GM19240 (cell line): ENCODE data around the gene ITGB5.

Experiments
- DNase-seq: peaks from one replicate; pipeline ENCODE4 v3.0.0; 2011; ENCODE audit warnings: low spot score; ENCODE audit not compliant: insufficient read length

ITGB5 gene, protein sequence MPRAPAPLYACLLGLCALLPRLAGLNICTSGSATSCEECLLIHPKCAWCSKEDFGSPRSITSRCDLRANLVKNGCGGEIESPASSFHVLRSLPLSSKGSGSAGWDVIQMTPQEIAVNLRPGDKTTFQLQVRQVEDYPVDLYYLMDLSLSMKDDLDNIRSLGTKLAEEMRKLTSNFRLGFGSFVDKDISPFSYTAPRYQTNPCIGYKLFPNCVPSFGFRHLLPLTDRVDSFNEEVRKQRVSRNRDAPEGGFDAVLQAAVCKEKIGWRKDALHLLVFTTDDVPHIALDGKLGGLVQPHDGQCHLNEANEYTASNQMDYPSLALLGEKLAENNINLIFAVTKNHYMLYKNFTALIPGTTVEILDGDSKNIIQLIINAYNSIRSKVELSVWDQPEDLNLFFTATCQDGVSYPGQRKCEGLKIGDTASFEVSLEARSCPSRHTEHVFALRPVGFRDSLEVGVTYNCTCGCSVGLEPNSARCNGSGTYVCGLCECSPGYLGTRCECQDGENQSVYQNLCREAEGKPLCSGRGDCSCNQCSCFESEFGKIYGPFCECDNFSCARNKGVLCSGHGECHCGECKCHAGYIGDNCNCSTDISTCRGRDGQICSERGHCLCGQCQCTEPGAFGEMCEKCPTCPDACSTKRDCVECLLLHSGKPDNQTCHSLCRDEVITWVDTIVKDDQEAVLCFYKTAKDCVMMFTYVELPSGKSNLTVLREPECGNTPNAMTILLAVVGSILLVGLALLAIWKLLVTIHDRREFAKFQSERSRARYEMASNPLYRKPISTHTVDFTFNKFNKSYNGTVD

GRCh38 chr3:124887177-124887931 is at the start of gene ITGB5:
ITGB5 (minus strand) TSS chr3:124887365; CDS start chr3:124887000, 365 bp downstream.
- DNase-seq = no peak

- no peak for DNase-seq
Observed at GRCh38 chr3:124935794-124936542, 48.8 kb upstream of the ITGB5 start.

DNA sequence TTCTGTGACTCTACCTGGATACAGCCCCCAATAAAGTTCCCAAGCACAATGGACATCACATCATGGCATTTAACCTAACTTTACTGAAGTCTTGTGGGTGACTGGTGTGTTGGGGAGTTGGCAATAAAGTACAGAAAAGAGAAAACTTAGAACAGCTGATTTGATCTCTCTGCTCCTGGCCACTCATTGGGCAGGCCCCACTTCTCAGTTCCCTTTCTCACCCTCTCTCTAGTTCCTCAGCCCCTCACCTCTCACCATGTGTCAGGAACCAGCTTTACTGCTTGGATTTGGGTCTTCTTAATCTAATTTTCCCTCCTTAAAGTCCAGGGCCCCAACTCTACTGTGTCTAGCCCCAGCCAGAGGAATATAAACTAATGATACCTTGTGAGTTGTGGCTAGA is 48.1 kb upstream of the ITGB5 start:
- no peak for DNase-seq

GRCh38 chr3:124934577-124934976 is 47.4 kb upstream of the ITGB5 start, which contains the start of gene MUC13:
MUC13 (minus strand) TSS chr3:124934751; CDS start chr3:124934712, 39 bp downstream.
- no peak for DNase-seq

GRCh38 chr3:124928333-124929202 is 41.4 kb upstream of the ITGB5 start:
- DNase-seq = no peak

DNA sequence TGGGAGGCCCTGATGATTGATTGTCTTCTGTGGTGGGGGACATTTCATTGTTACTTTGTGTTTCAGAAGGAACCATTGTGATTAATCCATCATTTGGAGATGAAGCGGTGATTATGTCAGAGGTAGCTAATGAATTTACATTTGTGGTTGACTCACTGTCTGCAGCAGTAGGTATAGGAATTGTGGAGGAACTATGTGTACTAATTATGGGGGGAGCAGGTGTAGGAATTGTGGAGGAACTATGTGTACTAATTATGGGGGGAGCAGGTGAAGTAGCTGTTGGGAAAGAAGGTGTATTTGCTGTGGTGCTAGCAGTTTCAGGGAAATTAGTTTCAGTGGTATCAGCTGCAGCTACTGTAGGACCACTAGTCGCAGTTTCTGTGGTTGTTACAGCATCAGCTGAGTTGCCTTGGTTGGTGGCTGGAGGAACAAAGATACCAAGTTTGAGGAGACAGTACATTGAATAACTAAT is 40.4 kb upstream of the ITGB5 start:
- peak; percentile 16 for DNase-seq

GRCh38 chr3:124926426-124927101 is 39.4 kb upstream of the ITGB5 start:
- DNase-seq = no peak

- DNase-seq = no peak
Observed at GRCh38 chr3:124924741-124925140, 37.6 kb upstream of the ITGB5 start.

GRCh38 chr3:124923833-124924232 is 36.7 kb upstream of the ITGB5 start:
- DNase-seq = no peak

DNA sequence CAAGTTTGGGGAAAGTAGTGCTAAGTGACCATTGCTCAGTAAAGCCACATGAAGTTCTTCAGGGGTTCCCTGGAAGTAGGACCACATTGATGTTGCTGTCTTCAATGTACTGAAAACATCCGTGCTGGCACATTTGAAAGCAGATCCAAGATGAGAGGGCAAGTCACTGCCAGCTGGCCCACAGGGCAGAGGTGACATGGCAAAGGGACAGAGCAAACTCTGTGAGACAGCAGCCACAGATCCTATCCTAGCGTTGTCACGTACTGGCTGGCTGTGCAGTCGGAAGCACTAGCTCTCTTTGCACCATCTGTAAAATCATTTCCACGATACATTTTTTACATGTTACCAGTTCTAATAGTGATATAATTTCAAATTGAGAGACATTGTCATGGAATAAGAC is 33.6 kb upstream of the ITGB5 start:
- DNase-seq = no peak

GRCh38 chr3:124919756-124920155 is 32.6 kb upstream of the ITGB5 start:
- no peak for DNase-seq

GRCh38 chr3:124918524-124918923 is 31.4 kb upstream of the ITGB5 start:
- DNase-seq = no peak

- DNase-seq = no peak
Observed at GRCh38 chr3:124916837-124917409, 29.8 kb upstream of the ITGB5 start.

DNA sequence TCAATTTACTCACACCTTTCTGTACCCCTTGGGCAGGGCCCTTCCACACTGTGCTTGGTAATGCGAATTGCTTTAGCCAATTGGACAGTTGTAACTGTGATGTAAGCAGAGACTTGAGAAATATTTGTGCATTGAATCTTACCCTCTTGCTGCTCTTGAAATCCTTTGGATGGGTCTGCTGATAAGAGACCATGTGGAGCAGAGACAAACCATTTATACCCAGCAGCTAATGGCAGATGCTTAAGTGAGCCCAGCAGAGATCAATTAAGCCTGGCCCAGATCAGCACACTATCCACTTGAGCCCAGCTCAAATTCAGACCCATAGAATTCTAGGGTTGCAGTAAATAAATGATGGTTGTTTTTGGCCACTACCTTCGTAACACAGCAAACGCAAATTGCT is 28.1 kb upstream of the ITGB5 start:
- DNase-seq = no peak

DNA sequence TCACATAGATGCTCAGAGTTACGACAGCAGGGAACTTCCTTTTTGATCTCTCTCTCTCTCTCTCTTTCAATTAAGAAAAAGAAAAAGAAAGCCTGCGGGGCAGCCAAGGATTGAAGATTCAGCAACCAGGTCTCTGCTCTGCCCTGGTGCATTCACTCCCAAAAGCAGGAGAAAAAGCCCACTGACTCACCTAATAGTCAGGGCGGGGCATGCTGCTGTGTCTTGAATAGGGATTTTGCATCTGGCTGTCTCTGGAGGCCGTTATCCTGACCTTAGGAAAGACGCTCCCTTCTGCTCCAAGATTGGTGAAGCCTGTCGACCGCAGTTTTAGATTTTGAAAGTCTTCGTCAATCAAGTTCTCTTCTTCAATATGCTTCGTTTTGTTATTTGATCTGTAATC is 20.8 kb upstream of the ITGB5 start:
- DNase-seq = no peak

DNA sequence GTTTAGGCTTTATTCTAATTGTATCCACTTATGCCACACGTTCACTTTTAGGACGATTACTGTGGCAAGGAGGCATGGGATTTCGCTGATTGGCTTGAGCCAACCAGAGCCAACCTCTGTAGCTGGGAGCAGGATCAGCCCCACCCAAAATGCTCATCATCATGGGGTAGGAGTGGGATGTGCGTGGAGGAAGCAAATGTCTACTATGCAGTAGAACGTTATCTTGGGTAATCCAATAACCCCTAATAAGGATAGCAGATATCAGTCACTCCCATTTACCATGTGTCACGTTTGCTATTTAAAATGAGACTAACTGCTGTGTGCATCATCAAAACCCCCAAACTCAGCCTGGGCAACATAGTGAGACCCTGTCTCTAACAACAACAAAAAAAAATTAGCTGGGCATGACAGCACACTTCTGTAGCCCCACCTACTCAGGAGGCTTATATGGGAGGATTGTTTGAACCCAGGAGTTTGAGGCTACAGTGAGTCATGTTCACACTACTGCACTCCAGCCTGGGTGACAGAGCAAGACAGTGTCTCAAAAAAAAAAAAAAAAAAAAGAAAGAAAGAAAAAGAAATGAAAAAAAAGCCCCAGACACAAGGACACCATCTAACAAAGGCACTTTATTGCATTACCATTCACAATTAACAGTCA is 17.8 kb upstream of the ITGB5 start:
- no peak for DNase-seq

DNA sequence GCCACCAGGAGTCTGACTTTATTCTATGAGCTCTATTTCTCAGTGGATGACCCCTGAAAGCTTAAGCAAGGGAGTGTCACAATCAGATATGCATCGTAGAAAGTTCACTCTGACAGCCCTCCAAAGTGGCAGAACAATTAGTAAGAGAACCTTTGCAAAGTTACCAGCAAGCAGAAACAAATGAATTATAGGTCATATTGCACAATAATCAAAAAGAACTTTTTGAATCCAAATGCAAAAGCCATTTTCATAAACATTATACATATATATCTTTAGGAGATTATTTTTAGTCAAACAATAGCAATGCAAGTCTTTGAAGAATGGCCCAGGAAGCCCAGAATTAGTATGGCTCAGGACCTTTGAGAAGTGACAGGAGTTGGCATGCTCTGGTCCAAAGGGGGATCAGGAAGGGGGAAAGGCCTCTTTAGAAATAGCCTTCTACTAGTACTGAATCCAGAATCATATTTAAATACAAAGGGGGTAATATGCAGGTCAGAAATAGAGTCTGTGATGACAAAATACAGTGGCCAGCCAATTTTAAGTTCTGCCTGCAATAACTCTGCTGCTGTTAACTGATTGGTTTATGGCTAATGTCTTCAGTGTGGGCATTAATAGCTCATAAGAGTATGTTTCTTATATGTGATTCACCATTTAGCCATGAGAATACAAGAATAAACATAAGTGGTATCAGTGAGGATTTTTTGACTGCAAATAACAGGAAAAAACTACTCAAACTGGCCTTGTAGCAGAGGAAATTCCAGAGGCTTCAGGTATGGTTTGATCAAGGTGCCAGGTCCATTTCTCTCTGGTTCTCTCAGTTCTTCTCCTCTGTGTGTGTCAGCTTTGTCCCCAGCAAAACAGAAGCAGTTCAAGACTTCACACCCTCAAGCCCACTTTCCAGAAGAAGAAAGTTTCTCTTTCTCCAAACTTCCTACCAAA is 17.0 kb upstream of the ITGB5 start:
- DNase-seq = no peak
